Measurements from ENCODE around the gene CAPN1. TPM values are rescaled to one million over a fixed set of nuclear protein-coding genes. Genes with fewer than 3 reads are reported as not detected.

Gene CAPN1
- total and polyA plus RNA-seq, 9 of the 15 experiments (the other 6 are each of a cell fraction or from before 2014, with no cell fraction given) = 3.5 to 199 (median 61.6) TPM

GRCh38 chr11:65180877-65181568 is 705 bp upstream of the CAPN1 start (continued):
- TF ChIP-seq FOXA3 (CRISPR knock-in tag; conservative IDR thresholded peaks at IDR 0.05 in 1 of 2, IDR thresholded peaks at IDR 0.05 in 1 of 2) (no peak), BCOR (IDR thresholded peaks at IDR 0.05) (peak; percentile 51), ZNF780A (CRISPR knock-in tag; IDR thresholded peaks at IDR 0.05) (no peak), ARID4B (CRISPR knock-in tag; IDR thresholded peaks at IDR 0.05) (peak; percentile 85), DIDO1 (tag; IDR thresholded peaks at IDR 0.05; ENCODE audit: low read depth) (no peak), ZNF280B (CRISPR knock-in tag; IDR thresholded peaks at IDR 0.05) (no peak), ZBTB2 (IDR thresholded peaks at IDR 0.05) (no peak), CHD1 (IDR thresholded peaks at IDR 0.05; ENCODE audit: low read length) (peak; percentile 37), NR3C1 (CRISPR knock-in tag; IDR thresholded peaks at IDR 0.05) (no peak), ZNF398 (CRISPR knock-in tag; IDR thresholded peaks at IDR 0.05) (no peak), TARDBP (IDR thresholded peaks at IDR 0.05) (0 out of 2 replicates have a peak, but pooled peaks have one; percentile 68), SIRT6 (IDR thresholded peaks at IDR 0.05; ENCODE audit: low read depth, low read length) (no peak), CEBPZ (IDR thresholded peaks at IDR 0.05; ENCODE audit: borderline replicate concordance, low read depth, low read length) (no peak), ILK (tag; IDR thresholded peaks at IDR 0.05; ENCODE audit: borderline replicate concordance, low read depth) (no peak)

Data from K562 (cell line).